Sciatic nerve (tissue), 2 donors: Measurements from ENCODE around the gene AUNIP. TPM values are rescaled to one million over a fixed set of nuclear protein-coding genes. Genes with fewer than 3 reads are reported as not detected.
"Not testable (repeated sequence)": the region's sequence is repeated elsewhere in the genome, so short reads cannot be mapped to it uniquely, and the experiment has no call there.

Experiments
- ATAC-seq: fragments of 200-7000 bp; cut with Tn5 transposase; one replicate; pipeline ENCODE4 v1.9.1; 2020; ENCODE audit warnings: mild to moderate bottlenecking, moderate library complexity
- DNase-seq: peaks from one replicate; pipeline ENCODE4 v3.0.0-alpha.2; 2020; ENCODE audit warnings: low spot score
- intact Hi-C: fragments of 100-400 bp; cut with DNase I; formaldehyde crosslinking; loops from one replicate; pipeline ENCODE4 v1.14.2; 2022
- total RNA-seq: library from RNA; stranded (reverse); fragmentation: NEBNext Ultra II Directional; extraction: Animal tissue kit (Norgen Biotek cat#: 25700); gene quantifications from one replicate; pipeline ENCODE4 v1.2.1, GENCODE V29; 2021
- donor health status: DM: no; HTN: no; CAD: no.
- donor health status: DM: no; HTN: no; CAD: no.

AUNIP gene
- total RNA-seq, 1 donor from 2014 or later = not detected

GRCh38 chr1:25870614-25871013 is 11.4 kb upstream of the AUNIP start:
- DNase-seq = no peak
- intact Hi-C loops = no loop called here
- ATAC-seq = no peak

- intact Hi-C loops = no loop called here
- ATAC-seq (no peak), DNase-seq (peak; percentile 55)
These were observed 10.8 kb upstream of the AUNIP start for GRCh38 chr1:25869909-25870606.

- no peak for ATAC-seq
- intact Hi-C loops = no loop called here
- DNase-seq = peak; percentile 39
These were observed 8.1 kb upstream of the AUNIP start for GRCh38 chr1:25867210-25867991.

- intact Hi-C loops = no loop called here
- ATAC-seq = no peak
These were observed 7.0 kb upstream of the AUNIP start for GRCh38 chr1:25866288-25866687.

GRCh38 chr1:25864434-25864833 is 5.2 kb upstream of the AUNIP start:
- ATAC-seq (no peak), DNase-seq (no peak)
- intact Hi-C loops = no loop called here

More at GRCh38 chr1:25866288-25866687, 7.0 kb upstream of the AUNIP start:
- peak; percentile 2 for DNase-seq

GRCh38 chr1:25863486-25864262 is 4.4 kb upstream of the AUNIP start:
- ATAC-seq (no peak), DNase-seq (no peak)
- intact Hi-C loops = no loop called here

- DNase-seq (no peak), ATAC-seq (no peak)
- intact Hi-C loops = no loop called here
These were observed 3.7 kb upstream of the AUNIP start for GRCh38 chr1:25862785-25863485.

GRCh38 chr1:25861316-25862286 is 2.3 kb upstream of the AUNIP start:
- ATAC-seq = no peak
- intact Hi-C loops = no loop called here
- DNase-seq = no peak

- intact Hi-C loops = no loop called here
- DNase-seq = no peak
- no peak for ATAC-seq
These were observed 763 bp downstream of the AUNIP start for GRCh38 chr1:25858494-25858893.

GRCh38 chr1:25856856-25857255 is 2.4 kb downstream of the AUNIP start:
- ATAC-seq (no peak), DNase-seq (no peak)
- intact Hi-C loops = no loop called here

GRCh38 chr1:25854554-25854953 is 4.7 kb downstream of the AUNIP start:
- ATAC-seq (no peak), DNase-seq (no peak)
- intact Hi-C loops = no loop called here

GRCh38 chr1:25848531-25848930 is 10.7 kb downstream of the AUNIP start:
- no peak for DNase-seq
- intact Hi-C loops = no loop called here
- no peak for ATAC-seq

GRCh38 chr1:25847929-25848328 is 11.3 kb downstream of the AUNIP start:
- no peak for DNase-seq
- intact Hi-C loops = no loop called here
- ATAC-seq = no peak

- ATAC-seq = no peak
- no peak for DNase-seq
- intact Hi-C loops = no loop called here
These were observed 13.6 kb downstream of the AUNIP start for GRCh38 chr1:25845664-25846063.

GRCh38 chr1:25844536-25845337 is 14.5 kb downstream of the AUNIP start:
- no peak for ATAC-seq
- intact Hi-C loops = no loop called here

GRCh38 chr1:25843483-25843882 is 15.8 kb downstream of the AUNIP start:
- DNase-seq (no peak), ATAC-seq (no peak)
- intact Hi-C loops = no loop called here

More at GRCh38 chr1:25844536-25845337, 14.5 kb downstream of the AUNIP start:
- DNase-seq = no peak

GRCh38 chr1:25839808-25840207 is 19.4 kb downstream of the AUNIP start:
- intact Hi-C loops, DNase-seq, ATAC-seq: not testable (repeated sequence)
